Measurements from ENCODE around the gene RPRD1B. TPM values are rescaled to one million over a fixed set of nuclear protein-coding genes. Genes with fewer than 3 reads are reported as not detected.

The RPRD1B gene, protein sequence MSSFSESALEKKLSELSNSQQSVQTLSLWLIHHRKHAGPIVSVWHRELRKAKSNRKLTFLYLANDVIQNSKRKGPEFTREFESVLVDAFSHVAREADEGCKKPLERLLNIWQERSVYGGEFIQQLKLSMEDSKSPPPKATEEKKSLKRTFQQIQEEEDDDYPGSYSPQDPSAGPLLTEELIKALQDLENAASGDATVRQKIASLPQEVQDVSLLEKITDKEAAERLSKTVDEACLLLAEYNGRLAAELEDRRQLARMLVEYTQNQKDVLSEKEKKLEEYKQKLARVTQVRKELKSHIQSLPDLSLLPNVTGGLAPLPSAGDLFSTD
- total RNA-seq = 18.5 and 32.5 TPM in 2 replicates

DNA sequence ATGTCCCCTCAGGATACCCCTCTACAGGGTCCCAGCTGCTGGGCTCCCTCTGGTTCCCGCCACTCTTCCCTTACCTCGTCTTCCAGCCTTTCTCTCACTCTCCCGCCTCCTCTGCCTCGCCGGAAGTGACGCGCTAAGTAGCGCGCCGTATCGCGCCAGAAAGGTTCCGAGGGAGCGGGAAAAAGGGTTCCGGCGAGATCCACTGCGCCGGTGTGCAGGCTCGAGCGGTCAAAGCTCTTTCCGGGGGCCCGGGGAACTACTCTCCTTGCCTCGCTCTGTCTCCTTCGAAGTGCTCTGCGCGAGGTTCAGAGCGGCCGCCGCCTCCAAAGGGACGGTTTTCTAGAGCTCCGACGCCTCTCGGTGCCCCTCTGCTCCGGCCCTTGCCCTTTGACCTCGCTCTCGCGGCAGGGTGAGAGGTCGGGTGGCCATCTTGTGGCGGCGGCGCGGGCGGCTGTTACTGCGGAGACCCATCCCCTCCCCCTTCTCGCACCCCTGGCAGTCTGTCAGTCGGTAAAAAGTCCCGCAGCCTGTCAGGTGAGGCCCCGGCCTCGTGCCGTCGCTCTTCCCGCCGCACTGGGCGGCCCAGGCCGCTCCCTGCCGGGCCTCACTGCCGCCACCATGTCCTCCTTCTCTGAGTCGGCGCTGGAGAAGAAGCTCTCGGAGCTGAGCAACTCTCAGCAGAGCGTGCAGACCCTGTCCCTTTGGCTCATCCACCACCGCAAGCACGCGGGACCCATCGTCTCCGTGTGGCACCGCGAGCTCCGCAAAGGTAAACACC, at the start of gene RPRD1B, which contains the start of gene TTI1:
Gene RPRD1B (plus strand): TSS at position 417 of the 778 bp plus-strand sequence. CDS start 202 bp downstream, at position 619.
Gene TTI1 (minus strand): TSS at position 127 of the 778 bp plus-strand sequence. CDS start 19,640 bp downstream, outside the sequence.

Other genes starting within 250 kb of the RPRD1B start
- 1.4 and 7.4 TPM in 2 replicates for gene VSTM2L, start 130.6 kb upstream of the RPRD1B start, total RNA-seq
- 19.5 and 27.9 TPM in 2 replicates for gene TTI1, start 290 bp upstream of the RPRD1B start, total RNA-seq
- 0.68 and 24.8 TPM in 2 replicates for gene TGM2, start 131.5 kb downstream of the RPRD1B start, total RNA-seq
- not detected in 2 replicates for gene KIAA1755, start 227.0 kb downstream of the RPRD1B start, total RNA-seq